ENCODE measurements around the gene TEX47. TPM values are rescaled to one million over a fixed set of nuclear protein-coding genes. Genes with fewer than 3 reads are reported as not detected.

Gene TEX47
- polyA plus RNA-seq, 1 donor: not detected

DNA sequence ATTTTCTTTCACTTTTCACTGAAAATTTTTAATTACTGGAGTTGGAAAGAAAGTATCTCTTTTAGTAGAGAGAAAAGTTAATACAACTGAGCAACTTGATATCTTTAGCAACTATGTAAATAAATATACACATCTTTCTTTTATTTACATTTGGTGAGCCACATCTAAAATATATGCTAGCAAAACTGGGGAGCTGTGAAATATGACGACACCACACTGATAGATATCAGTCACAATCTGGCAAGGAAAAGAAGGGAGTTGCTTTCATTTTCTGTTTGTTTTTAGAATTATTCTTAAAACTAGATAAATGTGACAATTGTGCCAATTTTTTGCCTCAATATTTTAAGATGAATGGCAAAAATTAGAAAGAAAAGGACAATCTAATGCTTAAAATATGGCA, 38.7 kb downstream of the TEX47 start:
- Histone ChIP-seq H3K4me3 (ENCODE audit: low read length) (no peak overlapping the region), H3K9me3 (ENCODE audit: control insufficient read depth, low read depth, low read length) (peaks cover 9% of the 10 kb centered on the region), H3K27ac (ENCODE audit: low read length) (no peak overlapping the region), H3K4me1 (ENCODE audit: control insufficient read depth, insufficient read depth, low read length) (no peaks in the 10 kb centered on the region), H3K36me3 (ENCODE audit: control insufficient read depth, insufficient read depth, low read length) (no peaks in the 10 kb centered on the region), H3K27me3 (ENCODE audit: control insufficient read depth, insufficient read depth, low read length) (peaks cover 43% of the 10 kb centered on the region)
- WGBS (ENCODE audit: insufficient coverage, low lambda C conversion rate): no CpG with 5 or more reads among the region's 1 CpG
- no peak for DNase-seq

GRCh38 chr7:88746126-88746525, 49.4 kb downstream of the TEX47 start:
- no peaks in the 10 kb centered on the region for H3K9me3 ChIP-seq (ENCODE audit: control insufficient read depth, low read depth, low read length)
- H3K4me3 ChIP-seq (ENCODE audit: low read length): no peak overlapping the region
- H3K27me3 ChIP-seq (ENCODE audit: control insufficient read depth, insufficient read depth, low read length): no peaks in the 10 kb centered on the region
- no peaks in the 10 kb centered on the region for H3K4me1 ChIP-seq (ENCODE audit: control insufficient read depth, insufficient read depth, low read length)
- 40% methylated on average over 3 of the region's 3 CpGs for WGBS (ENCODE audit: insufficient coverage, low lambda C conversion rate)
- H3K27ac ChIP-seq (ENCODE audit: low read length): no peak overlapping the region
- no peaks in the 10 kb centered on the region for H3K36me3 ChIP-seq (ENCODE audit: control insufficient read depth, insufficient read depth, low read length)
- no peak for DNase-seq

Other genes with a start within 250 kb of the TEX47 start
- 0.04 TPM for gene ZNF804B, start 36.0 kb downstream of the TEX47 start, polyA plus RNA-seq